Measurements from ENCODE around the gene STAG3. TPM values are rescaled to one million over a fixed set of nuclear protein-coding genes. Genes with fewer than 3 reads are reported as not detected.
"Not testable (repeated sequence)": the region's sequence is repeated elsewhere in the genome, so short reads cannot be mapped to it uniquely, and the experiment has no call there.

Gene STAG3
- total RNA-seq, 4 donors from 2014 or later: 0.13 to 5.5 TPM; not detected in 2

DNA sequence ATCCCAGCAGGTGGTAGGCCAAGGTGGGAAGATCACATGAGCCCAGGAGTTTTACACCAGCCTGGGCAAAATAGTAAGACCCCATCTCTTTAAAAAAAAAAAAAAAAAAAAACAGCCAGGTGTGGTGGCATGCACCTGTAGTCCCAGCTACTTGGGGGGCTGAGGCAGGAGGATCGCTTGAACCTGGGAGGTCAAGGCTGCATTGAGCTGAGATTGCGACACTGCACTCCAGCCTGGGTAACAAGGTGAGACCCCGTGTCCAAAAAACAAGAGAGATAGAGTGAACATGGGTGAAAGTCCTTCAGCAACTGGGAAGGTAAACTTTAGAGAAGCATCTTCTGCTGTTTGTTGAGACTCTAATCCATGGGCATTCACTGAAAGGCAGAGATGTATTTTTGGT lies 35.3 kb upstream of the STAG3 start:
- ATAC-seq (no peak), DNase-seq (no peak)
- in situ Hi-C loops (cut with MboI; ENCODE audit: low sequenced_read_pairs in 4 of 4) (loop anchor here in 1 of 4 donors (25.0 kb wide), 1 partner anchor 195 kb away; no protein-coding TSS in a partner anchor), intact Hi-C loops (cut with DNase I; ENCODE audit: low total_unique reads) (no loop called here)
- H3K9me3 ChIP-seq: no peaks in the 10 kb centered on the region
- H3K4me3 ChIP-seq: no peak overlapping the region
- H3K36me3 ChIP-seq: no peaks in the 10 kb centered on the region
- no peak overlapping the region for H3K27ac ChIP-seq
- TF ChIP-seq, protein P1, sequence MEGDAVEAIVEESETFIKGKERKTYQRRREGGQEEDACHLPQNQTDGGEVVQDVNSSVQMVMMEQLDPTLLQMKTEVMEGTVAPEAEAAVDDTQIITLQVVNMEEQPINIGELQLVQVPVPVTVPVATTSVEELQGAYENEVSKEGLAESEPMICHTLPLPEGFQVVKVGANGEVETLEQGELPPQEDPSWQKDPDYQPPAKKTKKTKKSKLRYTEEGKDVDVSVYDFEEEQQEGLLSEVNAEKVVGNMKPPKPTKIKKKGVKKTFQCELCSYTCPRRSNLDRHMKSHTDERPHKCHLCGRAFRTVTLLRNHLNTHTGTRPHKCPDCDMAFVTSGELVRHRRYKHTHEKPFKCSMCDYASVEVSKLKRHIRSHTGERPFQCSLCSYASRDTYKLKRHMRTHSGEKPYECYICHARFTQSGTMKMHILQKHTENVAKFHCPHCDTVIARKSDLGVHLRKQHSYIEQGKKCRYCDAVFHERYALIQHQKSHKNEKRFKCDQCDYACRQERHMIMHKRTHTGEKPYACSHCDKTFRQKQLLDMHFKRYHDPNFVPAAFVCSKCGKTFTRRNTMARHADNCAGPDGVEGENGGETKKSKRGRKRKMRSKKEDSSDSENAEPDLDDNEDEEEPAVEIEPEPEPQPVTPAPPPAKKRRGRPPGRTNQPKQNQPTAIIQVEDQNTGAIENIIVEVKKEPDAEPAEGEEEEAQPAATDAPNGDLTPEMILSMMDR (IDR thresholded peaks at IDR 0.05 in 4 of 5, conservative IDR thresholded peaks at IDR 0.05 in 1 of 5): no peak
- TF ChIP-seq POLR2A (IDR thresholded peaks at IDR 0.05): no peak
- H3K27me3 ChIP-seq: peaks cover 0 to 4% (median 3%) of the 10 kb centered on the region in 3 donors
- H3K4me1 ChIP-seq: no peaks in the 10 kb centered on the region

DNA sequence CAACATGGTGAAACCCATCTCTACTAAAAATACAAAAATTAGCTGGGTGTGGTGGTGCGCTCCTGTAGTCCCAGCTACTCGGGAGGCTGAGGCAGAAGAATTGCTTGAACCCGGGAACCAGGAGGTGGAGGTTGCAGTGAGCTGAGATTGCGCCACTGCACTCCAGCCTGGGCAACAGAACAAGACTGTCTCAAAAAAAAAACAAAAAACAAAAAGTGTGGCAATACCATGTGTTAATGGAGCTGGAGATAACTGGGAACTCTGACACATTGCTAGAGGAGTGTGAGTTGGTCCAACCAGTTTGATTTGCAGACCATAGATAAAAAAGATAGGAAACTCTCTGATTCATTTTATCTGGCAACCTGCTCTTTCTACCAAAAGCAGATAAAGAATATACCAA lies 31.4 kb upstream of the STAG3 start:
- H3K36me3 ChIP-seq; H3K27me3 ChIP-seq; intact Hi-C loops (cut with DNase I; ENCODE audit: low total_unique reads); H3K27ac ChIP-seq; H3K9me3 ChIP-seq; DNase-seq; H3K4me3 ChIP-seq; ATAC-seq: not testable (repeated sequence)
- in situ Hi-C loops (cut with MboI; ENCODE audit: low sequenced_read_pairs in 4 of 4): loop anchor here in 1 of 4 donors (25.0 kb wide), 1 partner anchor 191 kb away; no protein-coding TSS in a partner anchor
- peaks cover 10% of the 10 kb centered on the region in 2 donors for H3K4me1 ChIP-seq

DNA sequence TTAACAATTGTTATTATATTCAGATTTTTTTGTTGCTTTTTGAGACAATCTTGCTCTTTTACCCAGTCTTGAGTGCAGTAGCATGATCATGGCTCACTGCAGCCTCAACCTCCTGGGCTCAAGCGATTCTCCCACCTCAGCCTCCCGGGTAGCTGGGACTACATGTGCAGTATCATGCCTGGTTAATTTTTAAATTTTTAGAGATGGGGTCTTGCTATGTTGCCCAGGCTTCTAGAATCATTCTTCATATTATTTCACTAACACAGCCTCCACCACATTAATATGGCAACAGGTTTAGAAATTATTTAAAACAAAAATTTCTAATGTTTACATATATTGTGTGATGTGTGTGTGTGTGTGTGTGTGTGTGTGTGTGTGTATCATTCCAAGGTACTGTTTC lies 30.4 kb upstream of the STAG3 start:
- Histone ChIP-seq H3K9me3 (no peaks in the 10 kb centered on the region), H3K27ac (no peak overlapping the region), H3K4me3 (no peak overlapping the region), H3K36me3 (no peaks in the 10 kb centered on the region), H3K4me1 (peaks cover 10% of the 10 kb centered on the region in 2 donors), H3K27me3 (no peaks in the 10 kb centered on the region)
- intact Hi-C loops (cut with DNase I; ENCODE audit: low total_unique reads) (no loop called here), in situ Hi-C loops (cut with MboI; ENCODE audit: low sequenced_read_pairs in 4 of 4) (loop anchor here in 1 of 4 donors (25.0 kb wide), 1 partner anchor 190 kb away; no protein-coding TSS in a partner anchor)
- ATAC-seq: no peak
- DNase-seq: no peak
- TF ChIP-seq POLR2A (IDR thresholded peaks at IDR 0.05): no peak
- TF ChIP-seq, protein P1 (IDR thresholded peaks at IDR 0.05 in 4 of 5, conservative IDR thresholded peaks at IDR 0.05 in 1 of 5): no peak

DNA sequence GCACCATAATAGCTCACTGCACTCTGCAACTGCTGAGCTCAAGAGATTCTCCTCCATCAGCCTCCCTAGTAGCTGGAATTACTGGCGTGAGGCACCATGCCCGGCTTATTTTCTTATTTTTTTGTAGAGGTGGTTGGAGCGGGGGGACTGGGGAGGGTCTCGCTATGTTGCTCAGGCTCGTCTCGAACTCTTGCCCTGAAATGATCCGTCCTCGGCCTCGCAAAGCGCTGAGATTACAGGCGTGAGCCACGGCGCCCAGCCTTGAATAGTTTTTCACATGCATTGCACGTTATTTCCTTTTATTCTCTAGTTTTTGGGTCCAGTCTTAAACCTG lies 29.5 kb upstream of the STAG3 start:
- Histone ChIP-seq H3K4me3 (peak overlapping the region; percentile 53 to 96 (median 88)), H3K36me3 (peaks cover 0 to 7% of the 10 kb centered on the region in 2 donors), H3K4me1 (peaks cover 10% of the 10 kb centered on the region in 2 donors), H3K9me3 (no peaks in the 10 kb centered on the region), H3K27ac (peak overlapping the region; percentile 74 to 90 (median 82)), H3K27me3 (no peaks in the 10 kb centered on the region)
- DNase-seq (no peak), ATAC-seq (peak; percentile 11 to 18)
- no peak for TF ChIP-seq POLR2A (IDR thresholded peaks at IDR 0.05)
- TF ChIP-seq, protein P1 (IDR thresholded peaks at IDR 0.05 in 4 of 5, conservative IDR thresholded peaks at IDR 0.05 in 1 of 5): no peak
- intact Hi-C loops (cut with DNase I; ENCODE audit: low total_unique reads): loop anchor here (1.0 kb wide), 2 partner anchors 29 to 47 kb away; partner anchors contain the start of genes AP4M1, CNPY4, MCM7 and TAF6
- in situ Hi-C loops (cut with MboI; ENCODE audit: low sequenced_read_pairs in 4 of 4): loop anchor here in 1 of 4 donors (25.0 kb wide), 1 partner anchor 189 kb away; no protein-coding TSS in a partner anchor

DNA sequence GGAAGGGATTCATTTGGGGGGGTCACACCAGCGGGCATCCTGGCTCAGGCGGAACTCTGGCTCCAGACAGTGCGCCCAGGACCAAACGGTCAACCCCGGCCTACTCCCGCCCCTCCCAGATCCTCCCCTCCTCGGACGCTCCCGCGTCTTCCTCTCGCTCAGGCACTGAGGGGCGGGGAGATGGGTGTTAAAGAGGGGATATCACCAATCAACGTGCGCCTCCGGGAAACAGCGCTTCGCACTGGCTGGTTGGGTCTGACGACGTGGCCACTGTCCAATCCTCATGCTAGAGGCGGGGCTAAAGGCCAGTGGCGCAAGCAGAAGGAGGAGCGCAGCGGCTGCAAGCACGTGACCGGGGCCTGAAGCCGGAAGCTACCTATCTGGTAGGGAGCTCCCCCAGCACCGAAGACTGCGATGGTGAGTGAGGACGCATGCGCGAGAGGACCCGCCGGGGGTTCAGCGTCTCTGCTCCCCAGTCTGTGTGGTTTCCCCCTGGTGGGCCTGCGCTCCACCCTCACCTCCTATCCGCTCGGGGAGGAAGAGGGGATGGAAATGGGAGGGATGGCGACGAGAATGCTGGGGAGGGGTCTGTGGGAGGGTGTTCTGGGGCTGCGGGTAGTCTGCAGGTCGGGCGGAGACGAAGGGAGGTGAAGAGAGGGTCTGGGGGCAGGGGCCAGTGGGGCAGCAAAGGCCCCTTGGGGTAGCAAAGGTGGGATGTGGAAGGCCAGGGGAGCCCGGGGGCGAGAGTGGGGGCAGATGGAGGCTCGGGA lies 29.0 kb upstream of the STAG3 start, which contains the start of gene LAMTOR4:
TSS of gene LAMTOR4 (plus strand) at position 360 of the 770 bp plus-strand sequence. CDS start at position 415, 55 bp downstream.
- Histone ChIP-seq H3K4me3 (peak within 1 kb of the TSS; percentile 81 to 97 (median 96)), H3K27me3 (no peaks in the 10 kb centered on the region), H3K4me1 (peaks cover 10% of the 10 kb centered on the region in 2 donors), H3K9me3 (no peaks in the 10 kb centered on the region), H3K27ac (peak within 1 kb of the TSS; percentile 85 to 93 (median 90)), H3K36me3 (peaks cover 0 to 12% of the 10 kb centered on the region in 2 donors)
- ATAC-seq: peak; percentile 100
- DNase-seq: peak; percentile 99 to 100
- in situ Hi-C loops (cut with MboI; ENCODE audit: low sequenced_read_pairs in 4 of 4): loop anchor here in 1 of 4 donors (25.0 kb wide), 1 partner anchor 189 kb away; no protein-coding TSS in a partner anchor
- TF ChIP-seq POLR2A (IDR thresholded peaks at IDR 0.05): peak; percentile 65 to 88
- TF ChIP-seq, protein P1 (IDR thresholded peaks at IDR 0.05 in 4 of 5, conservative IDR thresholded peaks at IDR 0.05 in 1 of 5): peak in 1 of 5 experiments; percentile 32
- intact Hi-C loops (cut with DNase I; ENCODE audit: low total_unique reads): loop anchor here (1.0 kb wide), 2 partner anchors 29 to 47 kb away; partner anchors contain the start of genes AP4M1, CNPY4, MCM7 and TAF6

All from gastrocnemius medialis (tissue), 4 donors.